Measurements from ENCODE around the gene SYMPK. TPM values are rescaled to one million over a fixed set of nuclear protein-coding genes. Genes with fewer than 3 reads are reported as not detected.
"Not testable (repeated sequence)": the region's sequence is repeated elsewhere in the genome, so short reads cannot be mapped to it uniquely, and the experiment has no call there.

SYMPK gene
- total RNA-seq, 1 donor from 2014 or later = 73.1 TPM

DNA sequence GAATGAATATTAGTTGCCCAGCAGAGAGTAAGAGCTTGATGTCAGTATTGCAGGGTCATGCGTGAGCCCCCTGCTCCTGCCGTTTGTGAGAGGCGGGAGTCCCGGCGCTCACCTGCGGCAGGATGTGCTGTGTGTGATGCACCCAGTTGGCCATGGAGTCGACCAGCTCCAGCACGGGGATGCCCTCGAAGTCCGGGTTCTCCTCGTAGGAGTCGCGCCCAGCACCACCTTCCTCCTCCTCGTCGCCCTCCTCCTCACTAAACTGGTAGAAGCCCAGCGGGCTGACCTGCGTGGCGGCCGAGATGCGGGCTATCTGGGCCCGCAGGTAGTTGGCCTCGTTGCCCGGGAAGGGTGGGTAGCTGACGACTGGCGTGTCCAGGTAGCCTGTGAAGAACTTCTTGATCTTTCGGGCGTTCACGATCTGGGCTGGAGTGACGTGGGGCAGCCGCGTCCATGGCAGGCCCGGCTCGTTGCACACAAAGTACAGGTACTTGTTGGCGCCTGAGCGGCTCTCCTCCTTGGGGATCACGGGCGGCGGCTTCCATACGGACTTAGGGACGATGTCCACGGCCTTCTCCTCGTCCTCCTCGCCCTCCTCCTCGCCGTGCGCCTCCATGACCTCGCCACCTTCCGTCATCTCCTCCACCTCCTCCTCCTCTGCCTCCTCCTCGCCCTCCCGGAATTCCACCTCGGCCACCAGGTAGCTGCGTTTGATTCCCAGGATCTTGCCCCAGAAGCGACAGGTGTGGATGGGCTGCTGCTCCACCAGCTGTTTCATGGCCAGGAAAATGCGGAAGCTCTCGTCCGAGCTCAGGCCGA, 58.6 kb downstream of the SYMPK start:
- peaks cover 1% of the 10 kb centered on the region for H3K4me1 ChIP-seq
- no peak overlapping the region for H3K4me3 ChIP-seq
- H3K27ac ChIP-seq = no peak overlapping the region
- intact Hi-C loops (cut with DNase I) = no loop called here
- TF ChIP-seq, protein P1, sequence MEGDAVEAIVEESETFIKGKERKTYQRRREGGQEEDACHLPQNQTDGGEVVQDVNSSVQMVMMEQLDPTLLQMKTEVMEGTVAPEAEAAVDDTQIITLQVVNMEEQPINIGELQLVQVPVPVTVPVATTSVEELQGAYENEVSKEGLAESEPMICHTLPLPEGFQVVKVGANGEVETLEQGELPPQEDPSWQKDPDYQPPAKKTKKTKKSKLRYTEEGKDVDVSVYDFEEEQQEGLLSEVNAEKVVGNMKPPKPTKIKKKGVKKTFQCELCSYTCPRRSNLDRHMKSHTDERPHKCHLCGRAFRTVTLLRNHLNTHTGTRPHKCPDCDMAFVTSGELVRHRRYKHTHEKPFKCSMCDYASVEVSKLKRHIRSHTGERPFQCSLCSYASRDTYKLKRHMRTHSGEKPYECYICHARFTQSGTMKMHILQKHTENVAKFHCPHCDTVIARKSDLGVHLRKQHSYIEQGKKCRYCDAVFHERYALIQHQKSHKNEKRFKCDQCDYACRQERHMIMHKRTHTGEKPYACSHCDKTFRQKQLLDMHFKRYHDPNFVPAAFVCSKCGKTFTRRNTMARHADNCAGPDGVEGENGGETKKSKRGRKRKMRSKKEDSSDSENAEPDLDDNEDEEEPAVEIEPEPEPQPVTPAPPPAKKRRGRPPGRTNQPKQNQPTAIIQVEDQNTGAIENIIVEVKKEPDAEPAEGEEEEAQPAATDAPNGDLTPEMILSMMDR (IDR thresholded peaks at IDR 0.05) = no peak
- no peaks in the 10 kb centered on the region for H3K27me3 ChIP-seq (ENCODE audit: low read depth)
- DNase-seq (no peak), ATAC-seq (no peak)
- no peaks in the 10 kb centered on the region for H3K9me3 ChIP-seq
- no peaks in the 10 kb centered on the region for H3K36me3 ChIP-seq

DNA sequence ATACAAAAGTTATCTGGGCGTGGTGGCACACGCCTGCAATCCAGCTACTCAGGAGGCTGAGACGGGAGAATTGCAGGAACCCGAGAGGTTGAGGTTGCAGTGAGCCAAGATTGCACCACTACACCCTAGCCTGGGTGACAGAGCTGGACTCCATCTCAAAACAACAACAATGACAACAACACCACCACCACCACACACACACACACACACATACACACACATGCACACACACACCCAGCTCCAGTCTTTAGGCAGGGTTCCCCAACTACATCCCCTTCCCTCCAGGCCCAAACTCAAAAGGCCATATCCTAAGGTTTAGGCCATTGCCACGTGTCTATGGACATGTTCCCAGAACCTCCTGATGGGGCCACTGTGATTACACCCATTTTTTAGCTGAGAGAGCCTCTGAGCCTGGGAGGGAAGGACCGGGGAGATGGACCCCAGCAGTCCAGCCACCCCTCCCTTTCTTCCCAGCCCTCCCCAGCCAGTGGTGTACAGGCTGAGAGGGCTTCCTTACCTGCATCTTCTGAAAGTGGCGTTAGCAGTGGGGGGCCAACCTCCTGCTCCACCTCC, 61.3 kb downstream of the SYMPK start:
- H3K27ac ChIP-seq = no peak overlapping the region
- H3K9me3 ChIP-seq = no peaks in the 10 kb centered on the region
- intact Hi-C loops (cut with DNase I) = no loop called here
- H3K4me3 ChIP-seq = no peak overlapping the region
- ATAC-seq (no peak), DNase-seq (no peak)
- peaks cover 9% of the 10 kb centered on the region for H3K4me1 ChIP-seq
- H3K27me3 ChIP-seq (ENCODE audit: low read depth) = peaks cover 4% of the 10 kb centered on the region
- TF ChIP-seq, protein P1 (IDR thresholded peaks at IDR 0.05) = no peak
- H3K36me3 ChIP-seq = no peaks in the 10 kb centered on the region

DNA sequence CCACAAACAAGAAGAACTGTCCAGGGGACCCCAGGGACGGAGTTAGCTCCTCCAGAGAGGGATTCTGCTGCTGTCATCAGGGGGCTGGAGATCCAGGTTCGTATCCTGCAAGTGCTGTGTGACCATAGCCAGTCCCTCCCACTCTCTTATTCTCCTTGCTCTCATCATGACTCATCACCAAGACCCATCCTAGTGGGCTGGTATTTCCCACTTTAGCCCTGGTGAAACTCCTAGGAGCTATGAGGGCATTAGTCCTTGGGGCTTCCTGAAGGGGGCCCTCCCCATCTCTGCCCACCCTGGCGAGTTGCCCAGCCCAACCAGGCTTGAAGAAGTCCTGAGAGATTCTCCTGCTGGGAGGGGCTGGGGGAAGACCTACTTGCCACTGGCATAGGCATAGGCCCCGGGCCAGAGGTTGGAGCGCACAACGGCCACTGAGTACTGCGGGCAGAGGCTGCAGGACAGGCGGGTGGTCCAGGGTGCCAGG, 62.8 kb downstream of the SYMPK start:
- H3K4me3 ChIP-seq = no peak overlapping the region
- H3K27ac ChIP-seq = no peak overlapping the region
- TF ChIP-seq, protein P1 (IDR thresholded peaks at IDR 0.05) = no peak
- peaks cover 5% of the 10 kb centered on the region for H3K27me3 ChIP-seq (ENCODE audit: low read depth)
- no peaks in the 10 kb centered on the region for H3K9me3 ChIP-seq
- H3K4me1 ChIP-seq = peaks cover 9% of the 10 kb centered on the region
- DNase-seq = no peak
- intact Hi-C loops (cut with DNase I) = no loop called here
- ATAC-seq = peak in 1 of 2 donors; percentile 12
- no peaks in the 10 kb centered on the region for H3K36me3 ChIP-seq

- H3K4me3 ChIP-seq; H3K27me3 ChIP-seq (ENCODE audit: low read depth); H3K27ac ChIP-seq; H3K9me3 ChIP-seq; intact Hi-C loops (cut with DNase I); H3K36me3 ChIP-seq; H3K4me1 ChIP-seq; DNase-seq: not testable (repeated sequence)
- peak in 1 of 2 donors; percentile 4 for ATAC-seq
Measured at GRCh38 chr19:45799541-45799940, 63.4 kb downstream of the SYMPK start.

DNA sequence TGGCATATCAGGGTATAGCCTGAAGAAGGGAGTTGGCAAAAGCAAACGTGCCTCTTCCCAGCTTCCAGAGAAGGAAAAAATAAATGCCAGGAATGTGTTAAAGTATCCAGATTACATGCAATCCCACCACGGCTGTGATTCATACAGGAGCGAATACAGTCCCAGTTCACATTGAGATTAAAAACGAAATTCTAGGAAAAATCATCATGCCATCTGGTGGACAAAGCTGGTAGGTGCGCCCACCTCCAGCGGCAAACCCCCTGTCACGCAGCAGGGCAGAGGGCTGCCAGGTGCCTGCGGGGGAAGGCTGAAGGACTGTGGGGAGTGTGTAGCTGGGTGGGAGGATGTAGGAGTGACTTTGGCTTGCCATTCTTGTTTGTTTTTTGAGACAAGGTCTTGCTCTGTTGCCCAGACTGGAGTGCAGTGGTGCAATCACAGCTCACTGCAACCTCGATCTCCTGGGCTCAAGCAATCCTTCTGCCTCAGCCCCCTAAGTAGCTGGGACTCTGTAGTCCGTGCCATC, 63.9 kb downstream of the SYMPK start:
- TF ChIP-seq, protein P1 (IDR thresholded peaks at IDR 0.05) = peak; percentile 95
- no peaks in the 10 kb centered on the region for H3K9me3 ChIP-seq
- H3K4me3 ChIP-seq = no peak overlapping the region
- no peak overlapping the region for H3K27ac ChIP-seq
- DNase-seq (peak; percentile 67), ATAC-seq (peak; percentile 82 to 89)
- peaks cover 9% of the 10 kb centered on the region for H3K4me1 ChIP-seq
- intact Hi-C loops (cut with DNase I) = no loop called here
- peaks cover 5% of the 10 kb centered on the region for H3K27me3 ChIP-seq (ENCODE audit: low read depth)
- H3K36me3 ChIP-seq = no peaks in the 10 kb centered on the region

DNA sequence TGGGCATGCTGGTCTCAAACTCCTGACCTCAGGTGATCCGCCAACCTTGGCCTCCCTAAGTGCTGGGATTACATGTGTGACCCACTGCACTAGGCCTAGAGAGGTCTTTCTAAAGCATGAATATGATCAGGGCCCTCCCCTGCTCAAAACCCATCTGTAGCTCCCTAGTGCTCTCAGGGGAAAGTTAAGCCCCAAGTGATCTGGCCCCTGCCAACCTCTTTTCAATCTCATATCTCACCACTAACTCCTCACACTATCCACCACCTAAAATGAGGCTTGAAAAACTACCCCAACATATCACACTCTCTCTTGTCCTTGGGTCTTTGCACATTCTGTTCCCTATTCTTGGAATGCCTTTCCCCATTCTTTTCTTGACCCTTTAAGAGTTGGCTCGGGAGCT, 68.3 kb downstream of the SYMPK start:
- Histone ChIP-seq H3K36me3 (peaks cover 12% of the 10 kb centered on the region), H3K27ac (no peak overlapping the region), H3K4me1 (peaks cover 31% of the 10 kb centered on the region), H3K9me3 (no peaks in the 10 kb centered on the region), H3K27me3 (ENCODE audit: low read depth) (peaks cover 5% of the 10 kb centered on the region), H3K4me3 (no peak overlapping the region)
- intact Hi-C loops (cut with DNase I) = no loop called here
- ATAC-seq (no peak), DNase-seq (no peak)
- TF ChIP-seq, protein P1 (IDR thresholded peaks at IDR 0.05) = no peak

All from lower lobe of right lung (tissue), 2 donors.